ENCODE data around the gene ATP6V0E1.
A peak's percentile ranks its signal among the peaks of the same experiment; 100 is the strongest.

Gene ATP6V0E1

GRCh38 chr5:172983542-172984243, at the start of gene ATP6V0E1:
TSS of gene ATP6V0E1 (plus strand) at chr5:172983771. CDS start at chr5:172983861, 90 bp downstream.
- intact Hi-C loops (cut with micrococcal nuclease) = loop anchor here (1.0 to 10.0 kb wide), 3 partner anchors 74 to 291 kb away; partner anchors contain the start of gene BNIP1
- no peaks in the 10 kb centered on the region for H3K9me3 Mint-ChIP-seq
- peaks cover 34% of the 10 kb centered on the region for H3K36me3 Mint-ChIP-seq (ENCODE audit: low read depth)
- H3K27ac Mint-ChIP-seq = peak within 1 kb of the TSS; percentile 99
- peaks cover 32% of the 10 kb centered on the region for H3K4me1 Mint-ChIP-seq (ENCODE audit: low read depth)
- H3K4me3 Mint-ChIP-seq = peak within 1 kb of the TSS; percentile 98
- H3K27me3 Mint-ChIP-seq = no peaks in the 10 kb centered on the region

- no peaks in the 10 kb centered on the region for H3K27me3 Mint-ChIP-seq
- intact Hi-C loops (cut with micrococcal nuclease) = no loop called here
- H3K27ac Mint-ChIP-seq = no peak overlapping the region
- H3K9me3 Mint-ChIP-seq = no peaks in the 10 kb centered on the region
- H3K4me3 Mint-ChIP-seq = no peak overlapping the region
- H3K36me3 Mint-ChIP-seq (ENCODE audit: low read depth) = peaks cover 67% of the 10 kb centered on the region
- H3K4me1 Mint-ChIP-seq (ENCODE audit: low read depth) = peaks cover 7% of the 10 kb centered on the region
These were observed 48.5 kb upstream of the ATP6V0E1 start for GRCh38 chr5:172935096-172935495.

GRCh38 chr5:172936401-172936800, 47.2 kb upstream of the ATP6V0E1 start:
- peaks cover 80% of the 10 kb centered on the region for H3K36me3 Mint-ChIP-seq (ENCODE audit: low read depth)
- H3K27ac Mint-ChIP-seq = no peak overlapping the region
- H3K9me3 Mint-ChIP-seq = no peaks in the 10 kb centered on the region
- intact Hi-C loops (cut with micrococcal nuclease) = no loop called here
- peaks cover 7% of the 10 kb centered on the region for H3K4me1 Mint-ChIP-seq (ENCODE audit: low read depth)
- no peaks in the 10 kb centered on the region for H3K27me3 Mint-ChIP-seq
- no peak overlapping the region for H3K4me3 Mint-ChIP-seq

- Mint-ChIP-seq H3K27me3 (no peaks in the 10 kb centered on the region), H3K4me3 (no peak overlapping the region), H3K4me1 (ENCODE audit: low read depth) (peaks cover 11% of the 10 kb centered on the region), H3K9me3 (no peaks in the 10 kb centered on the region), H3K27ac (no peak overlapping the region), H3K36me3 (ENCODE audit: low read depth) (peaks cover 92% of the 10 kb centered on the region)
- intact Hi-C loops (cut with micrococcal nuclease) = no loop called here
These were observed 44.5 kb upstream of the ATP6V0E1 start for GRCh38 chr5:172939071-172939470.

GRCh38 chr5:172939611-172940267, 43.8 kb upstream of the ATP6V0E1 start:
- no peak overlapping the region for H3K4me3 Mint-ChIP-seq
- no peak overlapping the region for H3K27ac Mint-ChIP-seq
- H3K27me3 Mint-ChIP-seq = no peaks in the 10 kb centered on the region
- peaks cover 11% of the 10 kb centered on the region for H3K4me1 Mint-ChIP-seq (ENCODE audit: low read depth)
- intact Hi-C loops (cut with micrococcal nuclease) = loop anchor here (10.0 kb wide), 1 partner anchor 485 kb away; the partner anchor contains the start of gene SH3PXD2B
- H3K36me3 Mint-ChIP-seq (ENCODE audit: low read depth) = peaks cover 92% of the 10 kb centered on the region
- no peaks in the 10 kb centered on the region for H3K9me3 Mint-ChIP-seq

- no peaks in the 10 kb centered on the region for H3K27me3 Mint-ChIP-seq
- peaks cover 90% of the 10 kb centered on the region for H3K36me3 Mint-ChIP-seq (ENCODE audit: low read depth)
- H3K4me3 Mint-ChIP-seq = no peak overlapping the region
- H3K27ac Mint-ChIP-seq = no peak overlapping the region
- H3K9me3 Mint-ChIP-seq = no peaks in the 10 kb centered on the region
- H3K4me1 Mint-ChIP-seq (ENCODE audit: low read depth) = peaks cover 11% of the 10 kb centered on the region
- intact Hi-C loops (cut with micrococcal nuclease) = loop anchor here (10.0 kb wide), 1 partner anchor 486 kb away; the partner anchor contains the start of gene SH3PXD2B
These were observed 43.1 kb upstream of the ATP6V0E1 start for GRCh38 chr5:172940268-172941066.

- H3K4me3 Mint-ChIP-seq = no peak overlapping the region
- H3K4me1 Mint-ChIP-seq (ENCODE audit: low read depth) = peaks cover 11% of the 10 kb centered on the region
- H3K9me3 Mint-ChIP-seq = no peaks in the 10 kb centered on the region
- peaks cover 90% of the 10 kb centered on the region for H3K36me3 Mint-ChIP-seq (ENCODE audit: low read depth)
- no peaks in the 10 kb centered on the region for H3K27me3 Mint-ChIP-seq
- H3K27ac Mint-ChIP-seq = no peak overlapping the region
- intact Hi-C loops (cut with micrococcal nuclease) = loop anchor here (10.0 kb wide), 1 partner anchor 486 kb away; the partner anchor contains the start of gene SH3PXD2B
These were observed 42.5 kb upstream of the ATP6V0E1 start for GRCh38 chr5:172941067-172941516.

GRCh38 chr5:172942556-172942955, 41.0 kb upstream of the ATP6V0E1 start:
- peaks cover 11% of the 10 kb centered on the region for H3K4me1 Mint-ChIP-seq (ENCODE audit: low read depth)
- peaks cover 88% of the 10 kb centered on the region for H3K36me3 Mint-ChIP-seq (ENCODE audit: low read depth)
- H3K4me3 Mint-ChIP-seq = no peak overlapping the region
- intact Hi-C loops (cut with micrococcal nuclease) = loop anchor here (10.0 kb wide), 1 partner anchor 488 kb away; the partner anchor contains the start of gene SH3PXD2B
- H3K27ac Mint-ChIP-seq = no peak overlapping the region
- no peaks in the 10 kb centered on the region for H3K9me3 Mint-ChIP-seq
- no peaks in the 10 kb centered on the region for H3K27me3 Mint-ChIP-seq

GRCh38 chr5:172943283-172943841, 40.2 kb upstream of the ATP6V0E1 start:
- Mint-ChIP-seq H3K9me3 (no peaks in the 10 kb centered on the region), H3K4me1 (ENCODE audit: low read depth) (peaks cover 11% of the 10 kb centered on the region), H3K4me3 (no peak overlapping the region), H3K36me3 (ENCODE audit: low read depth) (peaks cover 88% of the 10 kb centered on the region), H3K27ac (no peak overlapping the region), H3K27me3 (no peaks in the 10 kb centered on the region)
- intact Hi-C loops (cut with micrococcal nuclease) = loop anchor here (10.0 kb wide), 1 partner anchor 489 kb away; the partner anchor contains the start of gene SH3PXD2B

- Mint-ChIP-seq H3K36me3 (ENCODE audit: low read depth) (peaks cover 86% of the 10 kb centered on the region), H3K9me3 (no peaks in the 10 kb centered on the region), H3K27ac (no peak overlapping the region), H3K4me3 (no peak overlapping the region), H3K27me3 (no peaks in the 10 kb centered on the region), H3K4me1 (ENCODE audit: low read depth) (peaks cover 11% of the 10 kb centered on the region)
- intact Hi-C loops (cut with micrococcal nuclease) = loop anchor here (10.0 kb wide), 1 partner anchor 489 kb away; the partner anchor contains the start of gene SH3PXD2B
These were observed 39.7 kb upstream of the ATP6V0E1 start for GRCh38 chr5:172943906-172944305.

- no peak overlapping the region for H3K27ac Mint-ChIP-seq
- peaks cover 11% of the 10 kb centered on the region for H3K4me1 Mint-ChIP-seq (ENCODE audit: low read depth)
- H3K36me3 Mint-ChIP-seq (ENCODE audit: low read depth) = peaks cover 82% of the 10 kb centered on the region
These were observed 38.8 kb upstream of the ATP6V0E1 start for GRCh38 chr5:172944741-172945140.

GRCh38 chr5:172945151-172945550, 38.4 kb upstream of the ATP6V0E1 start:
- H3K4me1 Mint-ChIP-seq (ENCODE audit: low read depth) = peaks cover 11% of the 10 kb centered on the region
- H3K9me3 Mint-ChIP-seq = no peaks in the 10 kb centered on the region
- H3K36me3 Mint-ChIP-seq (ENCODE audit: low read depth) = peaks cover 78% of the 10 kb centered on the region
- intact Hi-C loops (cut with micrococcal nuclease) = loop anchor here (10.0 kb wide), 1 partner anchor 490 kb away; the partner anchor contains the start of gene SH3PXD2B
- H3K27ac Mint-ChIP-seq = no peak overlapping the region
- no peaks in the 10 kb centered on the region for H3K27me3 Mint-ChIP-seq
- no peak overlapping the region for H3K4me3 Mint-ChIP-seq

More at GRCh38 chr5:172944741-172945140, 38.8 kb upstream of the ATP6V0E1 start:
- no peaks in the 10 kb centered on the region for H3K9me3 Mint-ChIP-seq
- H3K4me3 Mint-ChIP-seq = no peak overlapping the region
- H3K27me3 Mint-ChIP-seq = no peaks in the 10 kb centered on the region
- intact Hi-C loops (cut with micrococcal nuclease) = loop anchor here (10.0 kb wide), 1 partner anchor 490 kb away; the partner anchor contains the start of gene SH3PXD2B

- Mint-ChIP-seq H3K9me3 (no peaks in the 10 kb centered on the region), H3K4me1 (ENCODE audit: low read depth) (peaks cover 18% of the 10 kb centered on the region), H3K27me3 (no peaks in the 10 kb centered on the region), H3K27ac (no peak overlapping the region), H3K4me3 (no peak overlapping the region), H3K36me3 (ENCODE audit: low read depth) (peaks cover 73% of the 10 kb centered on the region)
- intact Hi-C loops (cut with micrococcal nuclease) = loop anchor here (10.0 kb wide), 1 partner anchor 491 kb away; the partner anchor contains the start of gene SH3PXD2B
These were observed 37.4 kb upstream of the ATP6V0E1 start for GRCh38 chr5:172946146-172946545.
